Bronchial epithelial cell (primary cell): Measurements from ENCODE around the gene DNAH8. TPM values are rescaled to one million over a fixed set of nuclear protein-coding genes. Genes with fewer than 3 reads are reported as not detected.

Experiments
- DNase-seq: peaks from one replicate; pipeline ENCODE4 v3.0.0-alpha.2; 2010; ENCODE audit warnings: low read depth
- FAIRE-seq: peaks from 2 replicates; lab custom pipeline; 2011; peaks lifted over from hg19 to GRCh38; lab: Jason Lieb, UNC
- H3K27me3 ChIP-seq: 2 replicates; pipeline ENCODE4 v1.5.1; 2011; ENCODE audit warnings: low read length; ENCODE audit not compliant: control insufficient read depth, insufficient read depth
- H3K36me3 ChIP-seq: 2 replicates; pipeline ENCODE4 v1.5.1; 2011; ENCODE audit warnings: low read length; ENCODE audit not compliant: control insufficient read depth, insufficient read depth
- H3K4me3 ChIP-seq: 2 replicates; pipeline ENCODE4 v1.5.1; 2011; ENCODE audit warnings: mild to moderate bottlenecking, low read depth, low read length, control low read depth
- total RNA-seq: library from RNA; depleted of rRNA; stranded (reverse); fragments of >200 nt; gene quantifications from 2 replicates; pipeline ENCODE4 v1.2.1, GENCODE V29; 2014
- TF ChIP-seq, protein P1 (sequence below): IDR thresholded peaks from 2 replicates; pipeline ENCODE4 v1.5.1; 2011; ENCODE audit warnings: mild to moderate bottlenecking, moderate library complexity, low read length, control low read depth, inconsistent platforms; ENCODE audit not compliant: insufficient read depth, severe bottlenecking

The DNAH8 gene
- total RNA-seq, 1 donor from 2014 or later, result not detected

GRCh38 chr6:39040080-39040673 is 325.1 kb downstream of the DNAH8 start:
- peaks cover 9% of the 10 kb centered on the region for H3K27me3 ChIP-seq
- TF ChIP-seq, protein P1, sequence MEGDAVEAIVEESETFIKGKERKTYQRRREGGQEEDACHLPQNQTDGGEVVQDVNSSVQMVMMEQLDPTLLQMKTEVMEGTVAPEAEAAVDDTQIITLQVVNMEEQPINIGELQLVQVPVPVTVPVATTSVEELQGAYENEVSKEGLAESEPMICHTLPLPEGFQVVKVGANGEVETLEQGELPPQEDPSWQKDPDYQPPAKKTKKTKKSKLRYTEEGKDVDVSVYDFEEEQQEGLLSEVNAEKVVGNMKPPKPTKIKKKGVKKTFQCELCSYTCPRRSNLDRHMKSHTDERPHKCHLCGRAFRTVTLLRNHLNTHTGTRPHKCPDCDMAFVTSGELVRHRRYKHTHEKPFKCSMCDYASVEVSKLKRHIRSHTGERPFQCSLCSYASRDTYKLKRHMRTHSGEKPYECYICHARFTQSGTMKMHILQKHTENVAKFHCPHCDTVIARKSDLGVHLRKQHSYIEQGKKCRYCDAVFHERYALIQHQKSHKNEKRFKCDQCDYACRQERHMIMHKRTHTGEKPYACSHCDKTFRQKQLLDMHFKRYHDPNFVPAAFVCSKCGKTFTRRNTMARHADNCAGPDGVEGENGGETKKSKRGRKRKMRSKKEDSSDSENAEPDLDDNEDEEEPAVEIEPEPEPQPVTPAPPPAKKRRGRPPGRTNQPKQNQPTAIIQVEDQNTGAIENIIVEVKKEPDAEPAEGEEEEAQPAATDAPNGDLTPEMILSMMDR, result no peak

GRCh38 chr6:39041072-39041471 is 326.0 kb downstream of the DNAH8 start:
- Histone ChIP-seq H3K4me3 (no peak overlapping the region), H3K27me3 (peaks cover 8% of the 10 kb centered on the region), H3K36me3 (no peaks in the 10 kb centered on the region)
- DNase-seq, result no peak
- FAIRE-seq, result no peak
- TF ChIP-seq, protein P1, result no peak

More at GRCh38 chr6:39040080-39040673, 325.1 kb downstream of the DNAH8 start:
- DNase-seq (no peak), FAIRE-seq (no peak)
- H3K36me3 ChIP-seq, result no peaks in the 10 kb centered on the region
- H3K4me3 ChIP-seq, result no peak overlapping the region

- no peaks in the 10 kb centered on the region for H3K36me3 ChIP-seq
- TF ChIP-seq, protein P1, result no peak
- DNase-seq (no peak), FAIRE-seq (no peak)
- H3K4me3 ChIP-seq, result no peak overlapping the region
- H3K27me3 ChIP-seq, result peaks cover 13% of the 10 kb centered on the region
These were observed 328.7 kb downstream of the DNAH8 start for GRCh38 chr6:39043776-39044175.

- H3K27me3 ChIP-seq, result peaks cover 16% of the 10 kb centered on the region
- TF ChIP-seq, protein P1, result no peak
- no peak for FAIRE-seq
- no peak overlapping the region for H3K4me3 ChIP-seq
- H3K36me3 ChIP-seq, result no peaks in the 10 kb centered on the region
- peak; percentile 12 for DNase-seq
These were observed 329.1 kb downstream of the DNAH8 start for GRCh38 chr6:39044181-39044580.

DNA sequence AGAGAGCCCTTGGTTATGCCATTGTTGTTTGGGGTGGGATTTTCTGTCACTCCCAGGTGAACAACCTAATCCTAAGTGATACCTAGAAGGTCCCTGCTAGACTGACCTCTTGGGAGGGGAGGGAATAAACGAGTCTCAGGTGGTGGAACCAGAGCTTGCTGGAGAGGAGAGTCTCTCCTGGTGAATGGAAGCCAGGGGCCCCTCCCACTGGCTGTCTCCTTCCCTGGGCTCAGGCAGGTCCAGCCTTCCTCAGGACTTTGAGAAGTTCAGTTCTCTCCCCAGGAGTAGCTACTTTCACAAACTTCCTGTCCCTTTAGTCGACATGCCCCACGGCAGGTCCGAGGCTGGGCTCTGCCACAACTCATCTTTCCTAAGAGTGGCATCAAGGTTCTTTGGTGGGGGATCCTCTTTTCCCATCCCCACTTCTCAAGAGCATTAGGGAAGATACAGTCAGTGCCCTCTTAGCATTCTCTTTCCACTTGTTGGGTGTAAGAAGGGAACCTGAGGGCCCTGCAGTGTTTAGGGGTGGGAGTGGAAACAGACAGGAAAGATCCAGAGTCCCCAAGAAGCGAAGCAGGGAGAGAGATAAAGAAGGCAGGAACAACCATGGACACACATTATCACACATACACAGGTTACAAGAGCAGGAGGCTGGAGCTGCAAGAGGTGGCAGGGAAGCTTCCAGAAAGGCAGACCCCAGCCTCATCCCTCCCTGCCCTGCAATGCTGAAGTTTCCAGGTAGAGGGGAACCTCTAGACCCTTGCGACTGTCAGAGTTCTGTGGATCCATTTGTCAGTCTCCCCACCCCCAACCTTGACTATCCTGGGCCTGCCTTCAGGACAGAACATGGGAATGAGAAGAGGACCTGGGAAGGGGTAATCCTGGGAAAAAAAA is 332.6 kb downstream of the DNAH8 start:
- peaks cover 22% of the 10 kb centered on the region for H3K27me3 ChIP-seq

More for the DNA sequence above, 332.6 kb downstream of the DNAH8 start:
- Histone ChIP-seq H3K4me3 (no peak overlapping the region), H3K36me3 (no peaks in the 10 kb centered on the region)
- DNase-seq (no peak), FAIRE-seq (no peak)
- TF ChIP-seq, protein P1, result no peak
